Measurements from ENCODE around the gene TOR4A. TPM values are rescaled to one million over a fixed set of nuclear protein-coding genes. Genes with fewer than 3 reads are reported as not detected.

TOR4A gene
- total RNA-seq, 1 donor from 2014 or later: 38.3 TPM

DNA sequence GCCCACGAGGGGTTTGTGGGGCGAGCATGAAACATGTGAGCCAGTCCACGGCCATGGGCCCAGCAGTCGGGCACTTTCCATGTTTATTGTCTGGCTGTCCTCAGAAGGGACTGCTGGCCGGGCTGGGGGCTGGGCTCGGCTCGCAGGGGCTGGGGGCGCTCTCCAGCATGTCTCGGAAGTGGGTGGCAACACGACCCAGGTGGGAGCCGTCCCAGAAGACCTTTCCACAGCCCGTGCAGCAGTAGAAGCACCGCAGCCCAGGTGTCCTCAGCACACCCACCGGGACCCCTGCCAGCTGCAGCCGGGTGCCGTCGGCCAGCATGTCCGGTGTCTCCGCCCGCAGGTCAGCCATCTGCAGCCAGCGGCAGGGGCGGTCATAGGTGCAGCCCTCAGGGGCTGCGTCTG is 29.3 kb downstream of the TOR4A start:
- Histone ChIP-seq H3K9me3 (no peaks in the 10 kb centered on the region), H3K4me1 (peaks cover 15 to 19% of the 10 kb centered on the region in 2 donors), H3K4me3 (no peak overlapping the region), H3K27me3 (no peaks in the 10 kb centered on the region), H3K36me3 (no peaks in the 10 kb centered on the region), H3K27ac (no peak overlapping the region)
- peak in 1 of 2 donors; percentile 62 for DNase-seq (ENCODE audit: low spot score in 2 of 2)
- intact Hi-C loops (cut with DNase I): no loop called here
- TF ChIP-seq, protein P1, sequence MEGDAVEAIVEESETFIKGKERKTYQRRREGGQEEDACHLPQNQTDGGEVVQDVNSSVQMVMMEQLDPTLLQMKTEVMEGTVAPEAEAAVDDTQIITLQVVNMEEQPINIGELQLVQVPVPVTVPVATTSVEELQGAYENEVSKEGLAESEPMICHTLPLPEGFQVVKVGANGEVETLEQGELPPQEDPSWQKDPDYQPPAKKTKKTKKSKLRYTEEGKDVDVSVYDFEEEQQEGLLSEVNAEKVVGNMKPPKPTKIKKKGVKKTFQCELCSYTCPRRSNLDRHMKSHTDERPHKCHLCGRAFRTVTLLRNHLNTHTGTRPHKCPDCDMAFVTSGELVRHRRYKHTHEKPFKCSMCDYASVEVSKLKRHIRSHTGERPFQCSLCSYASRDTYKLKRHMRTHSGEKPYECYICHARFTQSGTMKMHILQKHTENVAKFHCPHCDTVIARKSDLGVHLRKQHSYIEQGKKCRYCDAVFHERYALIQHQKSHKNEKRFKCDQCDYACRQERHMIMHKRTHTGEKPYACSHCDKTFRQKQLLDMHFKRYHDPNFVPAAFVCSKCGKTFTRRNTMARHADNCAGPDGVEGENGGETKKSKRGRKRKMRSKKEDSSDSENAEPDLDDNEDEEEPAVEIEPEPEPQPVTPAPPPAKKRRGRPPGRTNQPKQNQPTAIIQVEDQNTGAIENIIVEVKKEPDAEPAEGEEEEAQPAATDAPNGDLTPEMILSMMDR (IDR thresholded peaks at IDR 0.05): no peak

DNA sequence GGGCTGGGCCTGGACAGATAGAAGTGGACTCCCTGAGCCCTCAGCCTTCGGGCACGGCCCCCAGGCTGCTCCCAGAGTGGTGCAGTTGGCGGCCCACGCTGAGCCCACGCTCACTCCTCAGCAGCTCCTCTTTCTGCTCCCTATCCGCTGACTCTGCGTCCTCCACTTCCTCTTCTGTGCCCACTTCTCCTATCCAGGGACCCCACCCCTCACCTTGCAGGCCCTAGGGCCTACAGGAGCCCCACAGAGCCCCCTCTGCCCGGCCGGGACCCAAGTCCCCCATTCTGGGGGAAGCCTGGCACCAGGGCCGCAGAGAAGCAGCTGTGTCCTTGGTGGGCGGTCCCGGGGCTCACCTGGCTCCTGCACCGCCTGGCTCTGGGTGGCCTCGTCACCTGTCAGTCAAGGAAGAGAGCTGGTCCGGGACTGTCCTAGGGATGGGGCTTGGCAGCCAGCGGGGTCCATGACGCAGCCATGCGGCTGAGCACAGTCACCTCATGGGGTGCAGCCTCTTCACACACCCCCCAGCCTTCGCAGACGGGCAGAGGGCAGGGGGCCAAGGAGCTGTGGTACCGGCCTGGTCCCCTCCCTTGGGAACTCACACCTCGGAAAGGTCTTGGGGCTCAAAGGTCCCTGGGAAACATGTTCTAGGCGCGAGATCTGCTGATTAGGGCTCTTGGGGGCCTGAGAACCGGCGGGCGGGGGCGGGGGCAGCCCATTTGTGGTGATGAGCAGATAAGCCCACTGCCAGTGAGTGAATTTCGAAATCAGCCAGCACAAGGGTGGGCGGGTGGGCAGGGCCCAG is 29.9 kb downstream of the TOR4A start:
- DNase-seq (ENCODE audit: low spot score in 2 of 2): peak in 1 of 2 donors; percentile 63
- H3K36me3 ChIP-seq: no peaks in the 10 kb centered on the region
- H3K9me3 ChIP-seq: no peaks in the 10 kb centered on the region
- H3K4me1 ChIP-seq: peaks cover 15 to 19% of the 10 kb centered on the region in 2 donors
- no peak overlapping the region for H3K4me3 ChIP-seq
- H3K27me3 ChIP-seq: no peaks in the 10 kb centered on the region
- TF ChIP-seq, protein P1 (IDR thresholded peaks at IDR 0.05): no peak
- intact Hi-C loops (cut with DNase I): no loop called here
- H3K27ac ChIP-seq: no peak overlapping the region

DNA sequence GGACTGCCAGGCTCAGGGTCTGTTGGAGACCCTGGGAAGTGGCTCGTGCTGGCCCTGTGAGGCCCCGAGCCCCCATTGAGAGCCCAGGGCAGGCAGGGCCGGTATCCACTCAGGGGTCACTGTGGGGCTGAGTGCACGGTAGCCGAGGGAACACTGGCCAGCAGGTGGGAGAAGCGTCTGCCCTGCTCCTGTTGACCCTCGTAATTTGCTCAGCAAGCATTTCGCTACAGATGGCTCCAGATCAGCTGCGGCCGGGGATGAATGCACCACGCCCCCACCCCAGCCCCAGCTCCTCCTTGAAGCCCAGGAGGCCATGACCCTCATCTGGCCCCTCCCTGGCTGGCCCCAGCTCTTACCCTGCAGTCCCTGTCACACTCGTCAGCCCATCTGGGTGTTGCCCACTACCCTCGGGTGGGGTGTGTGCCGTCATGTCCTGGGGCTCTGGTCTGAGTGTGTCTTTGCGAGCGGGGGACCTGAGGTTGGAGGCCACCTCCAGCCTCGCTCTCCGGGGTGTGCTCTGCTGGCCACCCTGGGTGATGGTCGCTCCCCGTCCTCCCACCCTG is 30.6 kb downstream of the TOR4A start:
- Histone ChIP-seq H3K4me3 (no peak overlapping the region), H3K36me3 (no peaks in the 10 kb centered on the region), H3K27ac (no peak overlapping the region), H3K9me3 (no peaks in the 10 kb centered on the region), H3K27me3 (no peaks in the 10 kb centered on the region), H3K4me1 (peaks cover 15 to 16% of the 10 kb centered on the region in 2 donors)
- DNase-seq (ENCODE audit: low spot score in 2 of 2): peak in 1 of 2 donors; percentile 54
- TF ChIP-seq, protein P1 (IDR thresholded peaks at IDR 0.05): no peak
- intact Hi-C loops (cut with DNase I): no loop called here

DNA sequence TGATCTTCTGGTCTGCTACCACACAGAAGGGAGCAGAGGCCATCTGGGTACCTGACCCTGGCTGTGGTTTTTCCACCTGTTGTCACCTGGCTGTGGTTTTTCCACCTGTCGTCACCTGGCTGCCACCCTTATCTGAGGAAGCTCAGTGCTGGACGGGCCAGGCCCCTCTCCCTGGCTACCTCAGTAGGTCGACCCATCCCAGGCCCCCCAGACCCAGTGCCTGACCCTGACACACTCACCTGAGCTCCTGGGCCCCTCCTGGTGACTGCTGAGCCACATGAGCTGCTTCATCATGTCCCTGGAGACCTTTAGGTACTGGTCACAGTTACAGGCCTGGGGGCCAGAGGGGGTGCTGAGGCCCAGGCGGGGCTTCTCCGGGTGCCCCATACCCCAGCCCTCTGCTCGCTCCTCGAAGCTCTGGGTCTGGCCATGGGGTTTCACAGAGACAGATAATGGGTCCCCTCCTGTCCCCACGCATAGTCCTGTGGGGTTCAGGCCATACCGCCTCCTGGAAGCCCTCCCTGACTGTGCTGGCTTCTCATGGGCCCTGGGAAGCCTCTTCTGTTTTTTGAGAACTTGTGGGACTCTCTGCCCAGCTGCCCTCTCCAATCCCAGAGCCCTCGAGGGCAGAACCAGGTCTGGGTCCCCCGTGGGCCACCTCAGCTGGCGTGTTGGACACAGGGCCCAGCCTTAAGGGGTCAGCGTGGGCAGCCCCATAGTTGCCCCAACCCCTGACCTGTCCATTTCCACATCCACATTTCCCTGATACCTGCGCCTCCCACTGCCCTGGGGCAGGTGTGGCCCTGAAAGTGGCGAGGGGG is 32.1 kb downstream of the TOR4A start:
- TF ChIP-seq, protein P1 (IDR thresholded peaks at IDR 0.05): no peak
- H3K4me1 ChIP-seq: peaks cover 15 to 16% of the 10 kb centered on the region in 2 donors
- H3K9me3 ChIP-seq: no peaks in the 10 kb centered on the region
- no peaks in the 10 kb centered on the region for H3K36me3 ChIP-seq
- DNase-seq (ENCODE audit: low spot score in 2 of 2): peak in 1 of 2 donors; percentile 53
- no peak overlapping the region for H3K4me3 ChIP-seq
- intact Hi-C loops (cut with DNase I): no loop called here
- H3K27me3 ChIP-seq: no peaks in the 10 kb centered on the region
- H3K27ac ChIP-seq: no peak overlapping the region

DNA sequence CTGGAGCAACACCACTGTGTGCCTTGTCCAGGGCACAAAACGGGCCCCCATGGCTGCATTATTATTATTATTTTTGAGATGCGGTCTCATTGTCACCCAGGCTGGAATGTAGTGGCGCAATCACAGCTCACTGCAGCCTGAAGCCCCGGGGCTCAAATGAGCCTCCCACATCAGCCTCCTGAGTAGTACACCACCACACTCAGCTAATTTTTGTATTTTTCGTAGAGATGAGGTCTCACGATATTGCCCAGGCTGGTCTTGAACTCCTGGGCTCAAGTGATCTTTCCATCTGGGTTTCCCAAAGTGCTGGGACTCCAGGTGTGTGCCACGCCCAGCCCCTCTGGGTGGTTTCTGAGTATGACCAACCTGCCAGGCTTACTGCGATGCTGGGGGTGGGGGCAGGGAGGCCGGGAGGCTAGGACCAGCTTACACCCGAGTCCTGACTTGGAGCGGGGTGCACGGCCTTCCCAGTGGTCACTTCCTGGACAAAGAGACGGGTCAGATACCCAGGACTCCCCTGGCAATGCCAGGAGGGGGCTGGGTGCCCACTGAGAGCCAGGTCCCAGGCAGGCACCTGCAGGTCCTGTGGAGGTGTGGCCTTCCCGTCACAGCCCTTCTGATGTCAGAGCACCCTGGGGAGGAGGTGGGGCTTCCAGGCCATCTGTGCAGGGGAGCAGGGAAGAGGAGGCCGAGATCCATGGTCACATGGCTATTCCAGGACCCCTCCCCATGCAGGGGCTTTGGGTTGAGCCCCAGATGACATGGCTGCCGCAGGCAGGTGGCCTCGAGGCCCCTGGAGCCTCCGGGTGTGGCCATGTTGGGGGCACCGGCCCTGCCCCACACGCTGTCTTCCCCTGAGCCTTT is 32.9 kb downstream of the TOR4A start:
- intact Hi-C loops (cut with DNase I): no loop called here
- no peak for DNase-seq (ENCODE audit: low spot score in 2 of 2)

More for the DNA sequence above, 32.9 kb downstream of the TOR4A start:
- TF ChIP-seq, protein P1 (IDR thresholded peaks at IDR 0.05): no peak
- no peaks in the 10 kb centered on the region for H3K9me3 ChIP-seq
- H3K27ac ChIP-seq: no peak overlapping the region
- no peaks in the 10 kb centered on the region for H3K27me3 ChIP-seq
- peaks cover 7 to 8% of the 10 kb centered on the region in 2 donors for H3K4me1 ChIP-seq
- H3K4me3 ChIP-seq: no peak overlapping the region
- H3K36me3 ChIP-seq: no peaks in the 10 kb centered on the region

Data from ascending aorta (tissue), 2 donors.